HepG2 (cell line): ENCODE results near the gene GNPAT. TPM values are rescaled to one million over a fixed set of nuclear protein-coding genes. Genes with fewer than 3 reads are reported as not detected.

Experiments used
- DPF2 ChIP-seq: sonication (generic); formaldehyde crosslinking; IDR thresholded peaks from 2 replicates; pipeline ENCODE4 v1.4.0; 2020; ENCODE audit warnings: mild to moderate bottlenecking, low read depth, missing genetic modification reagents, borderline replicate concordance
- ELF3 ChIP-seq: IDR thresholded peaks from 2 replicates; pipeline ENCODE4 v1.6.1; 2016; ENCODE audit warnings: missing genetic modification reagents, missing compliant biosample characterization
- FOXP1 ChIP-seq, 2 experiments: fragments of 450-650 bp in 1 of 2; IDR thresholded peaks; 2 replicates each; pipeline ENCODE4 v1.6.1; 2017 to 2018; ENCODE audit warnings: antibody characterized with exemption in 1 of 2
- GABPA ChIP-seq, 2 experiments: IDR thresholded peaks; 2 replicates each; pipeline ENCODE4 v1.6.1; 2011 to 2016; ENCODE audit warnings: low read depth in 2 of 2, low read length in 1 of 2, missing biosample characterization in 1 of 2, missing genetic modification characterization in 1 of 2
- GATAD1 ChIP-seq: IDR thresholded peaks from 2 replicates; pipeline ENCODE4 v1.6.1; 2016; ENCODE audit warnings: missing genetic modification reagents, missing compliant biosample characterization
- MAFK ChIP-seq, 2 experiments: IDR thresholded peaks in 1 of 2; conservative IDR thresholded peaks in 1 of 2; 2 replicates each; pipeline ENCODE4 v1.6.1; 2011; ENCODE audit warnings: improper control_type of control experiment in 2 of 2, low read length in 2 of 2
- NCOA5 ChIP-seq: sonication (generic); formaldehyde crosslinking; IDR thresholded peaks from 2 replicates; pipeline ENCODE4 v1.4.0; 2020; ENCODE audit warnings: missing genetic modification reagents
- RCOR2 ChIP-seq: IDR thresholded peaks from 2 replicates; pipeline ENCODE4 v1.6.1; 2016; ENCODE audit warnings: missing biosample characterization, missing genetic modification reagents
- TOPORS ChIP-seq: sonication (generic); formaldehyde crosslinking; IDR thresholded peaks from 2 replicates; pipeline ENCODE4 v1.8.0; 2023; ENCODE audit warnings: mild to moderate bottlenecking, missing genetic modification reagents
- ZFX ChIP-seq: sonication (generic); formaldehyde crosslinking; IDR thresholded peaks from 2 replicates; pipeline ENCODE4 v1.4.0; 2020; ENCODE audit warnings: mild to moderate bottlenecking, low read depth, missing genetic modification reagents, moderate library complexity
- ZNF652 ChIP-seq: IDR thresholded peaks from 2 replicates; pipeline ENCODE4 v1.6.1; 2016; ENCODE audit warnings: low read depth, borderline replicate concordance
- ZNF792 ChIP-seq: IDR thresholded peaks from 2 replicates; pipeline ENCODE4 v1.6.1; 2016
- polyA plus RNA-seq, 8 experiments: library from polyadenylated mRNA; depleted of rRNA in 3 of 8; stranded (reverse) in 7 of 8; unstranded in 1 of 8; fragments of >200 nt; fragmentation: Illumina TruSeq in 4 of 8; extraction: Trizol in 4 of 8; gene quantifications; 2 replicates each; pipeline versions ENCODE4 v1.2.1 to v1.2.3, GENCODE V29; 2011 to 2016; ENCODE audit warnings: low read depth in 4 of 8, missing spikeins in 1 of 8, mixed read lengths in 1 of 8; ENCODE audit not compliant: insufficient read depth in 1 of 8
- total RNA-seq, 5 experiments: library from RNA; depleted of rRNA; stranded (reverse); fragments of >200 nt; fragmentation: Illumina TruSeq; extraction: Trizol; gene quantifications; 2 replicates each; pipeline ENCODE4 v1.2.3, GENCODE V29; 2016; ENCODE audit warnings: low read depth in 1 of 5
- TF ChIP-seq, protein P1 (sequence below): sonication (generic); formaldehyde crosslinking; IDR thresholded peaks from 2 replicates; pipeline ENCODE4 v1.4.0; 2020; ENCODE audit warnings: missing genetic modification reagents, mild to moderate bottlenecking, borderline replicate concordance
- TF ChIP-seq, protein P2 (sequence below): IDR thresholded peaks from 2 replicates; pipeline ENCODE4 v1.6.1; 2016; ENCODE audit warnings: missing genetic modification reagents, missing compliant biosample characterization
- TF ChIP-seq, protein P3 (sequence below): sonication (generic); formaldehyde crosslinking; IDR thresholded peaks from 2 replicates; pipeline ENCODE4 v1.4.0; 2020; ENCODE audit warnings: mild to moderate bottlenecking, missing genetic modification reagents
- TF ChIP-seq, protein P4 (sequence below): sonication (generic); formaldehyde crosslinking; IDR thresholded peaks from 2 replicates; pipeline ENCODE4 v1.5.1; 2020; ENCODE audit warnings: mild to moderate bottlenecking, missing genetic modification reagents, moderate library complexity
- TF ChIP-seq, protein P5 (sequence below): IDR thresholded peaks from 2 replicates; pipeline ENCODE4 v1.6.1; 2016

Gene GNPAT
- total and polyA plus RNA-seq, 2 of the 13 experiments (the other 11 are each of a cell fraction or from before 2014, with no cell fraction given), result 58.3 to 114 TPM

DNA sequence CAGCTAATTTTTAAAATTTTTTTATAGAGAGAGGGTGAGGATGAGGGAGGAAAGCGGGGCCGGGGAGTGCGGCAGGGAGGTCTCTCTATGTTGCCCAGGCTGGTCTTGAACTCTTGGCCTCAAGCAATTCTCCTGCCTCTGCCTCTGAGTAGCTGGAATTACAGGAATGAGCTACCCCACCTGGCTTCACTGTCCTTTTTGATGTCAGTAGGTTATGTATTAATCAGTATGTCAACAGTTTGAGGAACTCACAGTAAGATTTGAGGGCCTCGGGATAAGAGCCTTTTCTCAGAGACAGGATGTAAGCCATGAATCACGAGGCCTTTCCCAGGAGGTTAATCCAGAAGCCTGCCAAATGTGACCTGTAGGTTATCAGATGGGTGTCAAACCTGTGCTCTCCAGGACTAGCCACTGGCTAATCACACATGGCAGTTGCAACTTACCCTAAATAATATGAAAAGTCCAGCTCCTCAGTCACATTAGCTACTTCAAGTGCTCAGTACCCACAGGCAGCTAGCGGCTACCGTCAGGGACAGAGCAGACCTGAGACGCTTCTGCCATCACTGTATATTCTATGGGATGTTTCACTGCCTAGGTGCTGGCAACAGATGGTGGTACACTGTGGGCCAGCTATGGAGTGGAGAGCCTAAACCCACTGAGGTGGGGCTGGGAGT, 46.0 kb upstream of the GNPAT start (continued):
- TF ChIP-seq ZNF792 (CRISPR knock-in tag) (peak; percentile 79), GABPA (IDR thresholded peaks at IDR 0.05; ENCODE audit: low read depth, low read length) (no peak), GABPA (CRISPR knock-in tag; IDR thresholded peaks at IDR 0.05; ENCODE audit: low read depth) (peak; percentile 40; the same call in 1 of the 2 replicates), TOPORS (CRISPR knock-in tag) (no peak), ZFX (peak; percentile 30; the same call in 1 of the 2 replicates), RCOR2 (CRISPR knock-in tag) (peak; percentile 86), ELF3 (CRISPR knock-in tag) (peak; percentile 85), GATAD1 (no peak), MAFK (conservative IDR thresholded peaks at IDR 0.05 in 1 of 2, IDR thresholded peaks at IDR 0.05 in 1 of 2; ENCODE audit: low read length in 2 of 2) (no peak), NCOA5 (no peak), DPF2 (CRISPR knock-in tag) (peak; percentile 56; the same call in 1 of the 2 replicates), FOXP1 (IDR thresholded peaks at IDR 0.05) (no peak), FOXP1 (CRISPR knock-in tag; IDR thresholded peaks at IDR 0.05) (peak; percentile 46; the same call in 1 of the 2 replicates), ZNF652 (peak; percentile 37; the same call in 1 of the 2 replicates)
- TF ChIP-seq, protein P1, sequence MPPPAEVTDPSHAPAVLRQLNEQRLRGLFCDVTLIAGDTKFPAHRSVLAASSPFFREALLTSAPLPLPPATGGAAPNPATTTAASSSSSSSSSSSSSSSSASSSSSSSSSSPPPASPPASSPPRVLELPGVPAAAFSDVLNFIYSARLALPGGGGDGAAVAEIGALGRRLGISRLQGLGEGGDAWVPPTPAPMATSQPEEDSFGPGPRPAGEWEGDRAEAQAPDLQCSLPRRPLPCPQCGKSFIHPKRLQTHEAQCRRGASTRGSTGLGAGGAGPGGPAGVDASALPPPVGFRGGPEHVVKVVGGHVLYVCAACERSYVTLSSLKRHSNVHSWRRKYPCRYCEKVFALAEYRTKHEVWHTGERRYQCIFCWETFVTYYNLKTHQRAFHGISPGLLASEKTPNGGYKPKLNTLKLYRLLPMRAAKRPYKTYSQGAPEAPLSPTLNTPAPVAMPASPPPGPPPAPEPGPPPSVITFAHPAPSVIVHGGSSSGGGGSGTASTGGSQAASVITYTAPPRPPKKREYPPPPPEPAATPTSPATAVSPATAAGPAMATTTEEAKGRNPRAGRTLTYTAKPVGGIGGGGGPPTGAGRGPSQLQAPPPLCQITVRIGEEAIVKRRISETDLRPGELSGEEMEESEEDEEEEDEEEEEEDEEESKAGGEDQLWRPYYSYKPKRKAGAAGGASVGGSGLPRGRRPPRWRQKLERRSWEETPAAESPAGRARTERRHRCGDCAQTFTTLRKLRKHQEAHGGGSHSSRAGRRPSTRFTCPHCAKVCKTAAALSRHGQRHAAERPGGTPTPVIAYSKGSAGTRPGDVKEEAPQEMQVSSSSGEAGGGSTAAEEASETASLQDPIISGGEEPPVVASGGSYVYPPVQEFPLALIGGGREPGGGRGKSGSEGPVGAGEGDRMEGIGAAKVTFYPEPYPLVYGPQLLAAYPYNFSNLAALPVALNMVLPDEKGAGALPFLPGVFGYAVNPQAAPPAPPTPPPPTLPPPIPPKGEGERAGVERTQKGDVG (CRISPR knock-in tag), result 0 out of 2 replicates have a peak, but pooled peaks have one; percentile 43
- TF ChIP-seq, protein P2, sequence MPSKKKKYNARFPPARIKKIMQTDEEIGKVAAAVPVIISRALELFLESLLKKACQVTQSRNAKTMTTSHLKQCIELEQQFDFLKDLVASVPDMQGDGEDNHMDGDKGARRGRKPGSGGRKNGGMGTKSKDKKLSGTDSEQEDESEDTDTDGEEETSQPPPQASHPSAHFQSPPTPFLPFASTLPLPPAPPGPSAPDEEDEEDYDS, result 0 out of 2 replicates have a peak, but pooled peaks have one; percentile 22
- TF ChIP-seq, protein P3, sequence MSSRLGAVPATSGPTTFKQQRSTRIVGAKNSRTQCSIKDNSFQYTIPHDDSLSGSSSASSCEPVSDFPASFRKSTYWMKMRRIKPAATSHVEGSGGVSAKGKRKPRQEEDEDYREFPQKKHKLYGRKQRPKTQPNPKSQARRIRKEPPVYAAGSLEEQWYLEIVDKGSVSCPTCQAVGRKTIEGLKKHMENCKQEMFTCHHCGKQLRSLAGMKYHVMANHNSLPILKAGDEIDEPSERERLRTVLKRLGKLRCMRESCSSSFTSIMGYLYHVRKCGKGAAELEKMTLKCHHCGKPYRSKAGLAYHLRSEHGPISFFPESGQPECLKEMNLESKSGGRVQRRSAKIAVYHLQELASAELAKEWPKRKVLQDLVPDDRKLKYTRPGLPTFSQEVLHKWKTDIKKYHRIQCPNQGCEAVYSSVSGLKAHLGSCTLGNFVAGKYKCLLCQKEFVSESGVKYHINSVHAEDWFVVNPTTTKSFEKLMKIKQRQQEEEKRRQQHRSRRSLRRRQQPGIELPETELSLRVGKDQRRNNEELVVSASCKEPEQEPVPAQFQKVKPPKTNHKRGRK, result no peak
- TF ChIP-seq, protein P4, sequence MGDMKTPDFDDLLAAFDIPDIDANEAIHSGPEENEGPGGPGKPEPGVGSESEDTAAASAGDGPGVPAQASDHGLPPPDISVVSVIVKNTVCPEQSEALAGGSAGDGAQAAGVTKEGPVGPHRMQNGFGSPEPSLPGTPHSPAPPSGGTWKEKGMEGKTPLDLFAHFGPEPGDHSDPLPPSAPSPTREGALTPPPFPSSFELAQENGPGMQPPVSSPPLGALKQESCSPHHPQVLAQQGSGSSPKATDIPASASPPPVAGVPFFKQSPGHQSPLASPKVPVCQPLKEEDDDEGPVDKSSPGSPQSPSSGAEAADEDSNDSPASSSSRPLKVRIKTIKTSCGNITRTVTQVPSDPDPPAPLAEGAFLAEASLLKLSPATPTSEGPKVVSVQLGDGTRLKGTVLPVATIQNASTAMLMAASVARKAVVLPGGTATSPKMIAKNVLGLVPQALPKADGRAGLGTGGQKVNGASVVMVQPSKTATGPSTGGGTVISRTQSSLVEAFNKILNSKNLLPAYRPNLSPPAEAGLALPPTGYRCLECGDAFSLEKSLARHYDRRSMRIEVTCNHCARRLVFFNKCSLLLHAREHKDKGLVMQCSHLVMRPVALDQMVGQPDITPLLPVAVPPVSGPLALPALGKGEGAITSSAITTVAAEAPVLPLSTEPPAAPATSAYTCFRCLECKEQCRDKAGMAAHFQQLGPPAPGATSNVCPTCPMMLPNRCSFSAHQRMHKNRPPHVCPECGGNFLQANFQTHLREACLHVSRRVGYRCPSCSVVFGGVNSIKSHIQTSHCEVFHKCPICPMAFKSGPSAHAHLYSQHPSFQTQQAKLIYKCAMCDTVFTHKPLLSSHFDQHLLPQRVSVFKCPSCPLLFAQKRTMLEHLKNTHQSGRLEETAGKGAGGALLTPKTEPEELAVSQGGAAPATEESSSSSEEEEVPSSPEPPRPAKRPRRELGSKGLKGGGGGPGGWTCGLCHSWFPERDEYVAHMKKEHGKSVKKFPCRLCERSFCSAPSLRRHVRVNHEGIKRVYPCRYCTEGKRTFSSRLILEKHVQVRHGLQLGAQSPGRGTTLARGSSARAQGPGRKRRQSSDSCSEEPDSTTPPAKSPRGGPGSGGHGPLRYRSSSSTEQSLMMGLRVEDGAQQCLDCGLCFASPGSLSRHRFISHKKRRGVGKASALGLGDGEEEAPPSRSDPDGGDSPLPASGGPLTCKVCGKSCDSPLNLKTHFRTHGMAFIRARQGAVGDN (CRISPR knock-in tag), result no peak
- TF ChIP-seq, protein P5, sequence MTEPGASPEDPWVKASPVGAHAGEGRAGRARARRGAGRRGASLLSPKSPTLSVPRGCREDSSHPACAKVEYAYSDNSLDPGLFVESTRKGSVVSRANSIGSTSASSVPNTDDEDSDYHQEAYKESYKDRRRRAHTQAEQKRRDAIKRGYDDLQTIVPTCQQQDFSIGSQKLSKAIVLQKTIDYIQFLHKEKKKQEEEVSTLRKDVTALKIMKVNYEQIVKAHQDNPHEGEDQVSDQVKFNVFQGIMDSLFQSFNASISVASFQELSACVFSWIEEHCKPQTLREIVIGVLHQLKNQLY (CRISPR knock-in tag), result peak; percentile 64; the same call in 1 of the 2 replicates
